Endothelial cell of umbilical vein (primary cell): Measurements from ENCODE around the gene CHERP.
"Not testable (repeated sequence)": the region's sequence is repeated elsewhere in the genome, so short reads cannot be mapped to it uniquely, and the experiment has no call there.

Experiments used
- EZH2 ChIP-seq: IDR thresholded peaks from 2 replicates; pipeline ENCODE4 v1.6.1; 2012; ENCODE audit warnings: borderline replicate concordance, low read depth, mild to moderate bottlenecking, moderate library complexity, low read length, inconsistent platforms; ENCODE audit not compliant: severe bottlenecking
- TF ChIP-seq, protein P1 (sequence below), 2 donors: IDR thresholded peaks; 1 replicate in 1 of 2; 2 replicates in 1 of 2; pipeline ENCODE4 v1.5.1; 2011; ENCODE audit warnings: low read length in 2 of 2, mild to moderate bottlenecking in 2 of 2, moderate library complexity in 2 of 2, control low read depth in 1 of 2, inconsistent platforms in 1 of 2, low read depth in 1 of 2; ENCODE audit not compliant: insufficient read depth in 1 of 2; ENCODE audit errors: extremely low read depth in 1 of 2

DNA sequence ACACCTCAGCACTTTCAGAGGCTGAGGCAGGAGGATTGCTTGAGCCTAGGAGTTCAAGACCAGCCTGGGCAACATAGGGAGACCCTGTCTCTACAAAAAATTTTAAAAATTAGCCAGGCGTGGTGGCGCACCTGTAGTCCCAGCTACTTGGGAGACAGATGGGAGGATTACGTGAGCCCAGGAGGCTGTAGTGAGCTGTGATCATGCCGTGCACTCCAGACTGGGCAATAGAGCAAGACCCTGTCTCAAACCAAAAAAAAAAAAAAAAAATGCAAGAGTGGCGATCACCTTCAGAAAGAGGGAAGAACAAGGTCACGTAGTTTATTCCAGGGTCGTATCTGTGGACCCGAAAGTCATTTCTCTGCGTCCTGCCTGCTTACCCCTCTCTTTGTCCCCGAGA, 29.6 kb downstream of the CHERP start:
- not testable (repeated sequence) for TF ChIP-seq EZH2
- TF ChIP-seq, protein P1, sequence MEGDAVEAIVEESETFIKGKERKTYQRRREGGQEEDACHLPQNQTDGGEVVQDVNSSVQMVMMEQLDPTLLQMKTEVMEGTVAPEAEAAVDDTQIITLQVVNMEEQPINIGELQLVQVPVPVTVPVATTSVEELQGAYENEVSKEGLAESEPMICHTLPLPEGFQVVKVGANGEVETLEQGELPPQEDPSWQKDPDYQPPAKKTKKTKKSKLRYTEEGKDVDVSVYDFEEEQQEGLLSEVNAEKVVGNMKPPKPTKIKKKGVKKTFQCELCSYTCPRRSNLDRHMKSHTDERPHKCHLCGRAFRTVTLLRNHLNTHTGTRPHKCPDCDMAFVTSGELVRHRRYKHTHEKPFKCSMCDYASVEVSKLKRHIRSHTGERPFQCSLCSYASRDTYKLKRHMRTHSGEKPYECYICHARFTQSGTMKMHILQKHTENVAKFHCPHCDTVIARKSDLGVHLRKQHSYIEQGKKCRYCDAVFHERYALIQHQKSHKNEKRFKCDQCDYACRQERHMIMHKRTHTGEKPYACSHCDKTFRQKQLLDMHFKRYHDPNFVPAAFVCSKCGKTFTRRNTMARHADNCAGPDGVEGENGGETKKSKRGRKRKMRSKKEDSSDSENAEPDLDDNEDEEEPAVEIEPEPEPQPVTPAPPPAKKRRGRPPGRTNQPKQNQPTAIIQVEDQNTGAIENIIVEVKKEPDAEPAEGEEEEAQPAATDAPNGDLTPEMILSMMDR (IDR thresholded peaks at IDR 0.05; ENCODE audit: extremely low read depth in 1 of 2, insufficient read depth in 1 of 2, low read depth in 1 of 2, low read length in 2 of 2): not testable (repeated sequence)
